ENCODE data around the gene FAM177A1. TPM values are rescaled to one million over a fixed set of nuclear protein-coding genes. Genes with fewer than 3 reads are reported as not detected.

Gene FAM177A1
- polyA plus RNA-seq, 1 experiment = 54.0 TPM

DNA sequence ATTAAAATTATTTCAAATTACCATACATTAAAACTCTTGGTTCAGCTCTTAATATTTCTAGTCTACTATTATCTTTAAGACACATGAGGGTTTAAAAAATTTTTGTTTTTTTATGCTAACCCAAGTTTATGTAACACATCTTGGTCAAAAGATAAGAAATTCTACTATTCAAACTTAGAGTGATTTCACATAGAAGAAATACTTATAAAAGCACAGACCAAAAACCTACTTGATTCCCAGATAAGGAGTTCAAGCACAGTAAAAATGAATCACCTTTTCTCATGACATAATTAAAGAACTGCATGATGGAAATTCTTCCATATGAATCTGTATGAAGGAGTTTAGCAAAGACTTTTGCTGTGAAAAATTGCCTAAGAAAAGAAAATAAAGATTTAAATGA lies 61.8 kb downstream of the FAM177A1 start:
- POLR2A ChIA-PET = no interaction called here
- no peak for DNase-seq (ENCODE audit: low read depth, low spot score)

DNA sequence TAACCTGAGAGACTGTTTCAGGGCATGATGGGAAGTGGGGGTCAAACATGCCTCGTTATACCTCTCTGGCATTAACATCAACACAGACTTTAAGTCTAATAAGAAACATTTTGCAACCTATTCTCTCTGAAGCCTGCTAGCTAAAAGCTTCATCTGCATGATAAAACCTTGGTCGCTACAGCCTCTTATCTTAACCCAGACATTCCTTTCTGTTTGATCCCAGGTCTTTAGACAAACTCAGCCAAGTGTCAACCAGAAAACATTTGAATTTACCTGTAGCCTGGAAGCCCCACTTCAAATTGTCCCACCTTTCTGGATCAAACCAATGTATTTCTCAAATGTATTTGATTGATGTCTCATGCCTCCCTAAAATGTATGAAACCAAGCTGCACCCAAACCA lies 66.6 kb downstream of the FAM177A1 start:
- ChIA-PET POLR2A (no interaction called here), CTCF (no interaction called here)
- no peak overlapping the region for H3K27ac ChIP-seq (ENCODE audit: low read depth, low read length)
- no peak for DNase-seq (ENCODE audit: low read depth, low spot score)
- no peaks in the 10 kb centered on the region for H3K27me3 ChIP-seq (ENCODE audit: control insufficient read depth, insufficient read depth, low read length)
- TF ChIP-seq, protein P1, sequence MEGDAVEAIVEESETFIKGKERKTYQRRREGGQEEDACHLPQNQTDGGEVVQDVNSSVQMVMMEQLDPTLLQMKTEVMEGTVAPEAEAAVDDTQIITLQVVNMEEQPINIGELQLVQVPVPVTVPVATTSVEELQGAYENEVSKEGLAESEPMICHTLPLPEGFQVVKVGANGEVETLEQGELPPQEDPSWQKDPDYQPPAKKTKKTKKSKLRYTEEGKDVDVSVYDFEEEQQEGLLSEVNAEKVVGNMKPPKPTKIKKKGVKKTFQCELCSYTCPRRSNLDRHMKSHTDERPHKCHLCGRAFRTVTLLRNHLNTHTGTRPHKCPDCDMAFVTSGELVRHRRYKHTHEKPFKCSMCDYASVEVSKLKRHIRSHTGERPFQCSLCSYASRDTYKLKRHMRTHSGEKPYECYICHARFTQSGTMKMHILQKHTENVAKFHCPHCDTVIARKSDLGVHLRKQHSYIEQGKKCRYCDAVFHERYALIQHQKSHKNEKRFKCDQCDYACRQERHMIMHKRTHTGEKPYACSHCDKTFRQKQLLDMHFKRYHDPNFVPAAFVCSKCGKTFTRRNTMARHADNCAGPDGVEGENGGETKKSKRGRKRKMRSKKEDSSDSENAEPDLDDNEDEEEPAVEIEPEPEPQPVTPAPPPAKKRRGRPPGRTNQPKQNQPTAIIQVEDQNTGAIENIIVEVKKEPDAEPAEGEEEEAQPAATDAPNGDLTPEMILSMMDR (IDR thresholded peaks at IDR 0.05; ENCODE audit: low read depth, low read length) = no peak
- peaks cover 8% of the 10 kb centered on the region; the same call in 1 of the 2 replicates for H3K9me3 ChIP-seq (ENCODE audit: control insufficient read depth, insufficient read depth, low read length)
- H3K4me3 ChIP-seq (ENCODE audit: low read depth, low read length) = no peak overlapping the region

More for the DNA sequence above, 61.8 kb downstream of the FAM177A1 start:
- TF ChIP-seq, protein P1 (IDR thresholded peaks at IDR 0.05; ENCODE audit: low read depth, low read length) = no peak
- H3K27me3 ChIP-seq (ENCODE audit: control insufficient read depth, insufficient read depth, low read length) = no peaks in the 10 kb centered on the region
- peaks cover 8% of the 10 kb centered on the region; the same call in 1 of the 2 replicates for H3K9me3 ChIP-seq (ENCODE audit: control insufficient read depth, insufficient read depth, low read length)
- CTCF ChIA-PET = no interaction called here
- H3K4me3 ChIP-seq (ENCODE audit: low read depth, low read length) = no peak overlapping the region
- H3K27ac ChIP-seq (ENCODE audit: low read depth, low read length) = no peak overlapping the region

DNA sequence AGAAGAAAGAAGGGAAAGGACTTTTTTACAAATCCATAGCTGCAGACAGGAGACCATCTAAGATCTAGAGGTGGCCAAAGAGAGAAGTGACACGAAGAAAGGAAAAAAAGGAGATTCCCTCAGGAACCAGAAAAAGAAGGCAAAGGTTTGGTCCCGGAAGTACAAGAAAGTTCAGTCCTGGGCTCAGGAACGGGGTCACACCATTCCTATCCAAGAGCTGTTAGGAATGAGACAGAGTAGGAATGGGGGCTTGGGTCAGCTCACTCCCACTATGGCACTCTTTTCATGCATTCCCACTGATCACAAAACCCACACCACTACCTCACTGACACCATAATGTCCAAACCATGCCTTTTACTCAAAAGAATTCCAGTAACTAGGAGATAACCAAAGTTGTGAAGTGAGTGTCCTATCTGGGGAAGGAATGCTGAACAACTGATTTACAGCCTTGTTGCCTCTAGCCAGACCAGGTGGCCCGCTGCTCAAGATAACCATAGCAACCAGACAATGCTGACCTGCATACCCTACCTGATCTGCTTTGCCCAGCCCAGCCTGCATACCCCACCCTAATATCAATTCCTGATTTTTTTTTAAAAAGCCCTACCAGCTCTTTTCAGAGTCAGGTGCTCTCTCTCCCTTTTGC lies 67.4 kb downstream of the FAM177A1 start:
- H3K27me3 ChIP-seq (ENCODE audit: control insufficient read depth, insufficient read depth, low read length) = no peaks in the 10 kb centered on the region
- ChIA-PET CTCF (no interaction called here), POLR2A (no interaction called here)
- DNase-seq (ENCODE audit: low read depth, low spot score) = no peak
- H3K9me3 ChIP-seq (ENCODE audit: control insufficient read depth, insufficient read depth, low read length) = peaks cover 8% of the 10 kb centered on the region; the same call in 1 of the 2 replicates
- TF ChIP-seq, protein P1 (IDR thresholded peaks at IDR 0.05; ENCODE audit: low read depth, low read length) = no peak
- H3K4me3 ChIP-seq (ENCODE audit: low read depth, low read length) = no peak overlapping the region
- H3K27ac ChIP-seq (ENCODE audit: low read depth, low read length) = peak overlapping the region; percentile 58

DNA sequence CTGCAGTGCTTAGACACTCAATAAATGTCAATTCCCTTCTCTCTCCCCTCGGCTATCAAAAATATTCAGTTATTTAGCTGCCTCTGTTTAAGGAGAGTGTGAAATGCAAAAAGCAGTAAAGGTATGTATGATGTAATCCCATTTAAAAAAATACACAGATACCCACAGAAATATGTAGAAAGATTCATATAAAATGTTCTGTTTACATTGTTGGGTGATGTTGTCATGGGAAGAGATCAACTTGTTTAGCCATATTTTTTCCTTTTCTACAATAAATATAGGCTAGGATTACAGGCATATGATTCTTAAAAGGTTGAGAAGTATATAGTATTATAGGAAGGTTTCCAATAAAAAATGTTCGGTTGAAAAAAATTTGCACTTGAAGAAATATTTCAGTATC lies 68.0 kb downstream of the FAM177A1 start:
- H3K27me3 ChIP-seq (ENCODE audit: control insufficient read depth, insufficient read depth, low read length) = no peaks in the 10 kb centered on the region
- no peak overlapping the region for H3K27ac ChIP-seq (ENCODE audit: low read depth, low read length)
- no peak overlapping the region for H3K4me3 ChIP-seq (ENCODE audit: low read depth, low read length)
- H3K9me3 ChIP-seq (ENCODE audit: control insufficient read depth, insufficient read depth, low read length) = peaks cover 8% of the 10 kb centered on the region; the same call in 1 of the 2 replicates
- CTCF ChIA-PET = interaction anchor here (1.0 kb wide), 1 partner anchor 292 kb away, joined by 4 read pairs; no protein-coding TSS in a partner anchor
- TF ChIP-seq, protein P1 (IDR thresholded peaks at IDR 0.05; ENCODE audit: low read depth, low read length) = no peak
- peak; percentile 42 for DNase-seq (ENCODE audit: low read depth, low spot score)
- POLR2A ChIA-PET = interaction anchor here (0.7 to 1.0 kb wide), 2 partner anchors 68 to 676 kb away, joined by 3 to 5 read pairs; partner anchors contain the start of gene FAM177A1

DNA sequence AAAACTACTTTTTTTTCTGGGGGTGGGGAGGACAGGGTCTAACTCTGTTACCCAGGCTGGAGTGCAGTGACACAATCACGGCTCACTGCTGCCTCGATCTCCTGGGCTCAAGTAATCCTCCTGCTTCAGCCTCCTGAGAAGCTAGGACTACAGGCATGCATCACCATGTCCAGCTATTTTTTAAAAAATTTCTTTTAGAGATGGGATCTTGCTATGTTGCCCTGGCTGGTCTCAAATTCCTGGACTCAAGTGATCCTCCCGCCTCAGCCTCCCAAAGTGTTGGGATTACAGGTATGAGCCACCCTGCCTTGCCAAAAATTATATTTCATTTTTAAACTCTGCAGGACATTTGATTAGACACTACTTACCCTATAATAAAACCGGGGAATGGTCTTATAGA lies 70.2 kb downstream of the FAM177A1 start:
- TF ChIP-seq, protein P1 (IDR thresholded peaks at IDR 0.05; ENCODE audit: low read depth, low read length) = no peak
- DNase-seq (ENCODE audit: low read depth, low spot score) = no peak
- H3K27ac ChIP-seq (ENCODE audit: low read depth, low read length) = no peak overlapping the region
- H3K27me3 ChIP-seq (ENCODE audit: control insufficient read depth, insufficient read depth, low read length) = no peaks in the 10 kb centered on the region
- ChIA-PET CTCF (no interaction called here), POLR2A (no interaction called here)
- H3K4me3 ChIP-seq (ENCODE audit: low read depth, low read length) = no peak overlapping the region
- peaks cover 8% of the 10 kb centered on the region; the same call in 1 of the 2 replicates for H3K9me3 ChIP-seq (ENCODE audit: control insufficient read depth, insufficient read depth, low read length)
